HCT116 (cell line): ENCODE measurements around the gene VMP1.

Source experiments
- CTCF ChIP-seq, 3 experiments: fragments of 200-600 bp in 1 of 3; sonication (generic) in 1 of 3; IDR thresholded peaks in 2 of 3; conservative IDR thresholded peaks in 1 of 3; 2 replicates each; pipeline ENCODE4 v1.5.1; 2012 to 2017; ENCODE audit warnings: low read depth in 2 of 3, low read length in 2 of 3, antibody characterized with exemption in 1 of 3, borderline replicate concordance in 1 of 3, control low read depth in 1 of 3, mild to moderate bottlenecking in 1 of 3, mixed read lengths in 1 of 3, mixed run types in 1 of 3, moderate library complexity in 1 of 3; ENCODE audit not compliant: insufficient read depth in 1 of 3
- EZH2 ChIP-seq: fragments of 200-600 bp; sonication (generic); IDR thresholded peaks from 2 replicates; pipeline ENCODE4 v1.6.1; 2017; ENCODE audit warnings: antibody characterized with exemption, mixed run types
- POLR2A ChIP-seq: IDR thresholded peaks from 2 replicates; pipeline ENCODE4 v1.7.0; 2011; ENCODE audit warnings: borderline replicate concordance; ENCODE audit not compliant: insufficient read depth, insufficient read length; ENCODE audit errors: extremely low read depth
- RAD21 ChIP-seq: IDR thresholded peaks from 2 replicates; pipeline ENCODE4 v1.6.1; 2012; ENCODE audit warnings: low read depth, mild to moderate bottlenecking
- YY1 ChIP-seq: IDR thresholded peaks from 2 replicates; pipeline ENCODE4 v1.6.1; 2011; ENCODE audit warnings: low read length, low read depth, moderate library complexity, mild to moderate bottlenecking; ENCODE audit not compliant: insufficient replicate concordance; ENCODE audit errors: extremely low read depth

GRCh38 chr17:59767176-59767575 is 59.7 kb downstream of the VMP1 start:
- no peak for TF ChIP-seq RAD21
- no peak for TF ChIP-seq CTCF (IDR thresholded peaks at IDR 0.05 in 2 of 3, conservative IDR thresholded peaks at IDR 0.05 in 1 of 3; ENCODE audit: borderline replicate concordance in 1 of 3, insufficient read depth in 1 of 3, low read depth in 2 of 3, low read length in 2 of 3)
- no peak for TF ChIP-seq EZH2
- no peak for TF ChIP-seq POLR2A
- TF ChIP-seq YY1, result no peak
